Sigmoid colon (tissue), 7 donors: ENCODE measurements around the gene PUS10. TPM values are rescaled to one million over a fixed set of nuclear protein-coding genes. Genes with fewer than 3 reads are reported as not detected.

Experiments used
- DNase-seq: peaks from one replicate; pipeline ENCODE4 v3.0.0-alpha.2; 2019
- H3K27ac ChIP-seq, 4 donors: fragments of 200-600 bp; sonication (generic); one replicate each; pipeline ENCODE4 v1.5.1; 2016 to 2019; ENCODE audit warnings: mild to moderate bottlenecking in 1 of 4
- H3K27me3 ChIP-seq, 3 donors: fragments of 200-600 bp; sonication (generic); one replicate each; pipeline ENCODE4 v1.5.1; 2019; ENCODE audit warnings: mild to moderate bottlenecking in 1 of 3
- H3K36me3 ChIP-seq, 4 donors: fragments of 200-600 bp; sonication (generic); one replicate each; pipeline ENCODE4 v1.5.1; 2016 to 2019
- H3K4me1 ChIP-seq, 4 donors: fragments of 200-600 bp; sonication (generic); one replicate each; pipeline ENCODE4 v1.5.1; 2017 to 2019
- H3K4me3 ChIP-seq, 4 donors: fragments of 200-600 bp; sonication (generic); one replicate each; pipeline ENCODE4 v1.5.1; 2017 to 2019; ENCODE audit warnings: mild to moderate bottlenecking in 2 of 4, moderate library complexity in 1 of 4
- H3K9me3 ChIP-seq, 4 donors: fragments of 200-600 bp in 3 of 4; sonication (generic) in 3 of 4; one replicate each; pipeline versions ENCODE4 v1.5.1 to v1.6.1; 2013 to 2019
- EP300 ChIP-seq, 4 donors: sonication (generic); formaldehyde crosslinking; IDR thresholded peaks; one replicate each; pipeline ENCODE4 v1.6.1; 2017; ENCODE audit warnings: antibody characterized with exemption in 4 of 4
- POLR2A ChIP-seq, 2 donors: fragments of 450-650 bp; IDR thresholded peaks; one replicate each; pipeline ENCODE4 v1.6.1; 2016; ENCODE audit warnings: antibody characterized with exemption in 2 of 2, mild to moderate bottlenecking in 2 of 2, moderate library complexity in 2 of 2
- POLR2AphosphoS5 ChIP-seq, 4 donors: sonication (generic); formaldehyde crosslinking; IDR thresholded peaks; one replicate each; pipeline ENCODE4 v1.6.1; 2017; ENCODE audit warnings: antibody characterized with exemption in 4 of 4
- WGBS, 2 donors: extraction: QIAGEN DNeasy Blood & Tissue Kit; methylation state at CpG; one replicate each; pipeline ENCODE4 v1.1.7; 2013; 5-methylcytosine and 5-hydroxymethylcytosine counted together
- intact Hi-C: fragments of 100-400 bp; cut with DNase I; formaldehyde crosslinking; loops from one replicate; pipeline ENCODE4 v1.15.1; 2023
- polyA plus RNA-seq, 3 donors: library from polyadenylated mRNA; stranded (reverse); fragments of 200-250 nt; gene quantifications; one replicate each; pipeline ENCODE4 v1.2.3, GENCODE V29; 2013
- total RNA-seq, 4 donors: library from RNA; depleted of rRNA; stranded (reverse); fragments of >200 nt; gene quantifications; one replicate each; pipeline ENCODE4 v1.1.0, GENCODE V29; 2016
- TF ChIP-seq, protein P1 (sequence below), 4 experiments: fragments of 450-650 bp in 3 of 4; fragments of 200-600 bp in 1 of 4; IDR thresholded peaks; one replicate each; pipeline ENCODE4 v1.5.1; 2016 to 2019; ENCODE audit warnings: antibody characterized with exemption in 4 of 4, mild to moderate bottlenecking in 3 of 4, moderate library complexity in 2 of 4
- donor health status: healthy with polysubstance abuse.
- donor health status: Bipolar disorder and iron deficiency.
- donor health status: healthy.

The PUS10 gene
- total and polyA plus RNA-seq, 7 donors: 3.1 to 8.3 (median 5.0) TPM

DNA sequence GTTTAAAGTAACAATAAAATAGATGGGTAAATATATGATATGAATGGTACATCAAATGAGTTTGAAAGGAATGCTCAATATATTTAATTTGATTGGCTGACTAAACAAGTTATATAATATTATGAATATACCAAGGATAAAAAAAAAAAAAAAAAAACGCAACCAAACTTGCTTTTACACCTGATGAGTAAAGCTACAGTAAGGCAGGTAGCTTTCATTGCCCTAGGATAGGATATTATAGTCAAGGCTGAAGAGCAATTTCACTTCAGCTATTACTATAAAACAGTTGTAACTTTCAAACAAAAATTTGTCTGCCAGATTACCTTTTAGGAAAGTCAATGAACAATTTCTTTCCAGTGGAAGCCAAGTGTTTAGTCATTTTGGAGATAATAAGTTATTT lies 57.3 kb downstream of the PUS10 start:
- intact Hi-C loops: no loop called here
- Histone ChIP-seq H3K9me3 (no peaks in the 10 kb centered on the region), H3K4me1 (no peaks in the 10 kb centered on the region), H3K27ac (no peak overlapping the region), H3K27me3 (no peaks in the 10 kb centered on the region), H3K36me3 (no peaks in the 10 kb centered on the region), H3K4me3 (no peak overlapping the region)
- TF ChIP-seq POLR2A (IDR thresholded peaks at IDR 0.05): no peak
- no peak for TF ChIP-seq POLR2AphosphoS5 (IDR thresholded peaks at IDR 0.05)
- TF ChIP-seq, protein P1, sequence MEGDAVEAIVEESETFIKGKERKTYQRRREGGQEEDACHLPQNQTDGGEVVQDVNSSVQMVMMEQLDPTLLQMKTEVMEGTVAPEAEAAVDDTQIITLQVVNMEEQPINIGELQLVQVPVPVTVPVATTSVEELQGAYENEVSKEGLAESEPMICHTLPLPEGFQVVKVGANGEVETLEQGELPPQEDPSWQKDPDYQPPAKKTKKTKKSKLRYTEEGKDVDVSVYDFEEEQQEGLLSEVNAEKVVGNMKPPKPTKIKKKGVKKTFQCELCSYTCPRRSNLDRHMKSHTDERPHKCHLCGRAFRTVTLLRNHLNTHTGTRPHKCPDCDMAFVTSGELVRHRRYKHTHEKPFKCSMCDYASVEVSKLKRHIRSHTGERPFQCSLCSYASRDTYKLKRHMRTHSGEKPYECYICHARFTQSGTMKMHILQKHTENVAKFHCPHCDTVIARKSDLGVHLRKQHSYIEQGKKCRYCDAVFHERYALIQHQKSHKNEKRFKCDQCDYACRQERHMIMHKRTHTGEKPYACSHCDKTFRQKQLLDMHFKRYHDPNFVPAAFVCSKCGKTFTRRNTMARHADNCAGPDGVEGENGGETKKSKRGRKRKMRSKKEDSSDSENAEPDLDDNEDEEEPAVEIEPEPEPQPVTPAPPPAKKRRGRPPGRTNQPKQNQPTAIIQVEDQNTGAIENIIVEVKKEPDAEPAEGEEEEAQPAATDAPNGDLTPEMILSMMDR (IDR thresholded peaks at IDR 0.05): no peak
- no peak for TF ChIP-seq EP300 (IDR thresholded peaks at IDR 0.05)
- 92 to 93% methylated on average over 1 of the region's 1 CpG for WGBS, 2 donors
- DNase-seq: no peak

DNA sequence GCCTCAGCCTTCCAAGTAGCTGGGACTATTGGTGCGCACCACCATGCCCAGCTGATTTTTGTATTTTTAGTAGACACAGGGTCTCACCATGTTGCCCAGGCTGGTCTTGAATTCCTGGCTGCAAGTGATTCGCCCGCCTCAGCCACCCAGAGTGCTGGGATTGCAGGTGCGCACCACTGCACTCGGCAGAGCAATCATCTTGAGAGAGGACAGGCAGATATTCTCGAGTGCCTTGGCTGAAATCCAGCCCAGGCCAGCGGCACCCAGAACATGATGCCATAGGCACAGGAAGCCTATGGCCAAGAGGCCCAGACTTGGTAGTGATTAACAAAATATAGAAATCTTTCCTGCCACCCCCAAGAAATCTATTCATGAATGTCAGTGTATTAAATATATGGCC lies 58.6 kb downstream of the PUS10 start:
- peaks cover 0 to under 1% (median 0%) of the 10 kb centered on the region in 4 donors for H3K36me3 ChIP-seq
- TF ChIP-seq POLR2A (IDR thresholded peaks at IDR 0.05): no peak
- TF ChIP-seq, protein P1 (IDR thresholded peaks at IDR 0.05): no peak
- TF ChIP-seq EP300 (IDR thresholded peaks at IDR 0.05): no peak
- no peak for TF ChIP-seq POLR2AphosphoS5 (IDR thresholded peaks at IDR 0.05)
- H3K9me3 ChIP-seq: no peaks in the 10 kb centered on the region
- WGBS, 2 donors: 93 to 95% methylated on average over 7 of the region's 7 CpGs
- H3K27ac ChIP-seq: no peak overlapping the region
- H3K27me3 ChIP-seq: no peaks in the 10 kb centered on the region
- DNase-seq: no peak
- intact Hi-C loops: no loop called here
- no peak overlapping the region for H3K4me3 ChIP-seq
- no peaks in the 10 kb centered on the region for H3K4me1 ChIP-seq

DNA sequence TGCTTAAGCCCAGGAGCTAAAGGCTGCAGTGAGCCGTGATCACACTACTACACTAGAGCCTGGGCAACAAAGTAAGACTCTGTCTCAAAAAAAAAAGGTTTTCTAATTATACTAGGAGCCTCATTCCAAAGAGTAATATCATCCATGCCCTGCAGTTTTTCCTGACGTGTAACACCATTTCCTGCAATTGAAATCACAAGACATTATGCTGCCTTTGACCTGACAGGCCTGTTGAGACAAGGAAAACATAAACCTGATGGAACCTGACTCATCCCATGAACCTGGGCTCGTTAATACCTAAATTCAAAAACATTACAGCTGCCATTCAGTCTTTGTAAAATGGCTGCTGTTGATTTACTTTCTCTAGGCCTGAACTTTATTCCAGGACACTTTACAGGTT lies 59.3 kb downstream of the PUS10 start:
- DNase-seq: no peak
- no peaks in the 10 kb centered on the region for H3K9me3 ChIP-seq
- H3K4me1 ChIP-seq: no peaks in the 10 kb centered on the region
- no peak overlapping the region for H3K4me3 ChIP-seq
- no peak overlapping the region for H3K27ac ChIP-seq
- WGBS, 2 donors: 45 to 73% methylated on average over 3 of the region's 3 CpGs
- TF ChIP-seq EP300 (IDR thresholded peaks at IDR 0.05): no peak
- no peak for TF ChIP-seq POLR2AphosphoS5 (IDR thresholded peaks at IDR 0.05)
- TF ChIP-seq POLR2A (IDR thresholded peaks at IDR 0.05): no peak
- TF ChIP-seq, protein P1 (IDR thresholded peaks at IDR 0.05): no peak
- intact Hi-C loops: no loop called here
- peaks cover 0 to 7% (median 0%) of the 10 kb centered on the region in 4 donors for H3K36me3 ChIP-seq
- no peaks in the 10 kb centered on the region for H3K27me3 ChIP-seq

DNA sequence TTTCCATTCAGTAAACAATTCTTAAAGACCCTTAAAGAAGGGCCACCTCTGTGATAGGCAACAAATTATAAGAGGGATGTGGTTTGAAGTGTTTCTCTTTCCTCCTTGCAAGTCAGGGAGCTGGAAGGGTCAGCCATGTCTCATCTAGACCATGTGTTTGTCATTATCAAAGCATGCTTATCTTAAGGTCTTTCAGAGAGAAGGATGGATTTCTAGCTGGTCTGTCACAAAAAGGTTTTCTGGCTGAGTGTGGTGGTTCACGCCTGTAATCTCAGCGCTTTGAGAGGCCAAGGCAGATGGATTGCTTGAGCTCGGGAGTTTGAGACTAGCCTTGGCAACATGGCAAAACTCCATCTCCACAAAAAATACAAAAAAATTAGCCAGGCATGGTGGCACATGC lies 59.7 kb downstream of the PUS10 start:
- Histone ChIP-seq H3K27me3 (no peaks in the 10 kb centered on the region), H3K36me3 (peaks cover 0 to 9% (median 0%) of the 10 kb centered on the region in 4 donors), H3K4me3 (no peak overlapping the region), H3K9me3 (no peaks in the 10 kb centered on the region), H3K27ac (no peak overlapping the region), H3K4me1 (no peaks in the 10 kb centered on the region)
- 85 to 96% methylated on average over 3 of the region's 3 CpGs for WGBS, 2 donors
- TF ChIP-seq POLR2AphosphoS5 (IDR thresholded peaks at IDR 0.05): no peak
- TF ChIP-seq EP300 (IDR thresholded peaks at IDR 0.05): no peak
- TF ChIP-seq POLR2A (IDR thresholded peaks at IDR 0.05): no peak
- TF ChIP-seq, protein P1 (IDR thresholded peaks at IDR 0.05): no peak
- intact Hi-C loops: no loop called here
- DNase-seq: no peak

DNA sequence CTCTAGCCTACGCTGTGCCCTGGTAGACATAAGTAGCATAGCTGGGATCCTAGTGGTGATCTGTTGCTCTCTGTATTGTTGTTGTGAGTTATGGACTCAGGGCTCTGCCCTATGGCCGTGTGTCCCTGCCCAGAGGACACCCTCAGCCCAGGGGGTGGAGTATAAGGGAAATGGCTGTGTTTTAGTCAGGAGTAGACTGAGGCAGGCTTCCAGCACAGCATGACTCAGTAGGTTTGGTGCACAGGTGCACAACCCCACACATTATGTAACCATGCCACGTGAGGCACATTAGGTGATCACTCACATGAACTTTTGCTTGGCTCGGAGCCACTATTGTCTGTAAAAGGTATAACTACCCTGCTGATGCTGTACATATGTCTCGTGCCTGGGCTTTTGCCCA lies 60.4 kb downstream of the PUS10 start:
- Histone ChIP-seq H3K4me1 (no peaks in the 10 kb centered on the region), H3K27me3 (no peaks in the 10 kb centered on the region), H3K36me3 (peaks cover 0 to 11% (median 0%) of the 10 kb centered on the region in 4 donors), H3K4me3 (no peak overlapping the region), H3K9me3 (no peaks in the 10 kb centered on the region), H3K27ac (no peak overlapping the region)
- DNase-seq: no peak
- 50 to 79% methylated on average over 5 of the region's 5 CpGs for WGBS, 2 donors
- intact Hi-C loops: no loop called here
- no peak for TF ChIP-seq POLR2AphosphoS5 (IDR thresholded peaks at IDR 0.05)
- TF ChIP-seq, protein P1 (IDR thresholded peaks at IDR 0.05): no peak
- TF ChIP-seq EP300 (IDR thresholded peaks at IDR 0.05): no peak
- TF ChIP-seq POLR2A (IDR thresholded peaks at IDR 0.05): no peak
